SH-SY5Y (cell line): ENCODE data around the gene PTPRJ.

Source experiments
- GATA2 ChIP-seq: IDR thresholded peaks from 2 replicates; pipeline ENCODE4 v1.6.1; 2011; ENCODE audit warnings: mild to moderate bottlenecking, low read depth, low read length
- GATA3 ChIP-seq: IDR thresholded peaks from 2 replicates; pipeline ENCODE4 v1.6.1; 2011; ENCODE audit warnings: low read depth, mild to moderate bottlenecking, low read length, moderate library complexity

- TF ChIP-seq GATA2 (no peak), GATA3 (no peak)
Measured at GRCh38 chr11:48093323-48093722, 113.0 kb downstream of the PTPRJ start.
